ENCODE results near the gene SMCO4.

The SMCO4 gene

GRCh38 chr11:93524858-93525257 lies 18.3 kb downstream of the SMCO4 start:
- no peak for DNase-seq (ENCODE audit: low read depth in 2 of 2)
- no peak overlapping the region for H3K4me3 ChIP-seq (replicated peaks in 1 of 2; ENCODE audit: low read depth in 2 of 2, low read length in 2 of 2)
- TF ChIP-seq CTCF (IDR thresholded peaks at IDR 0.05; ENCODE audit: low read depth, low read length): no peak

GRCh38 chr11:93524173-93524536 lies 19.0 kb downstream of the SMCO4 start:
- H3K4me3 ChIP-seq (replicated peaks in 1 of 2; ENCODE audit: low read depth in 2 of 2, low read length in 2 of 2): no peak overlapping the region
- no peak for DNase-seq (ENCODE audit: low read depth in 2 of 2)
- no peak for TF ChIP-seq CTCF (IDR thresholded peaks at IDR 0.05; ENCODE audit: low read depth, low read length)

- no peak for DNase-seq (ENCODE audit: low read depth in 2 of 2)
- no peak for TF ChIP-seq CTCF (IDR thresholded peaks at IDR 0.05; ENCODE audit: low read depth, low read length)
- no peak overlapping the region for H3K4me3 ChIP-seq (replicated peaks in 1 of 2; ENCODE audit: low read depth in 2 of 2, low read length in 2 of 2)
These were observed 22.3 kb downstream of the SMCO4 start for GRCh38 chr11:93520726-93521509.

- no peak for TF ChIP-seq CTCF (IDR thresholded peaks at IDR 0.05; ENCODE audit: low read depth, low read length)
- no peak for DNase-seq (ENCODE audit: low read depth in 2 of 2)
- H3K4me3 ChIP-seq (replicated peaks in 1 of 2; ENCODE audit: low read depth in 2 of 2, low read length in 2 of 2): no peak overlapping the region
These were observed 24.0 kb downstream of the SMCO4 start for GRCh38 chr11:93519179-93519578.

- DNase-seq (ENCODE audit: low read depth in 2 of 2): no peak
- no peak for TF ChIP-seq CTCF (IDR thresholded peaks at IDR 0.05; ENCODE audit: low read depth, low read length)
- no peak overlapping the region for H3K4me3 ChIP-seq (replicated peaks in 1 of 2; ENCODE audit: low read depth in 2 of 2, low read length in 2 of 2)
These were observed 25.1 kb downstream of the SMCO4 start for GRCh38 chr11:93518081-93518480.

GRCh38 chr11:93517611-93518010 lies 25.6 kb downstream of the SMCO4 start:
- DNase-seq (ENCODE audit: low read depth in 2 of 2): no peak
- TF ChIP-seq CTCF (IDR thresholded peaks at IDR 0.05; ENCODE audit: low read depth, low read length): no peak
- no peak overlapping the region for H3K4me3 ChIP-seq (replicated peaks in 1 of 2; ENCODE audit: low read depth in 2 of 2, low read length in 2 of 2)

- no peak for DNase-seq (ENCODE audit: low read depth in 2 of 2)
- no peak for TF ChIP-seq CTCF (IDR thresholded peaks at IDR 0.05; ENCODE audit: low read depth, low read length)
- H3K4me3 ChIP-seq (replicated peaks in 1 of 2; ENCODE audit: low read depth in 2 of 2, low read length in 2 of 2): no peak overlapping the region
These were observed 26.1 kb downstream of the SMCO4 start for GRCh38 chr11:93517041-93517440.

All from cardiac fibroblast (primary cell).